SK-N-SH treated with all-trans-retinoic acid at 6 μM for 48 hours (cell line): Measurements from ENCODE around the gene DNAJC3.

Experiments used
- CREB5 ChIP-seq: fragments of 250-450 bp; sonication (Bioruptor Pico); IDR thresholded peaks from 2 replicates; pipeline ENCODE4 v1.5.1; 2020; ENCODE audit warnings: low read depth, mild to moderate bottlenecking, moderate library complexity
- CSRNP3 ChIP-seq: fragments of 250-450 bp; sonication (Bioruptor Pico); IDR thresholded peaks from 2 replicates; pipeline ENCODE4 v1.5.1; 2021; ENCODE audit warnings: mild to moderate bottlenecking, moderate library complexity
- GLIS3 ChIP-seq: fragments of 250-450 bp; sonication (Bioruptor Pico); IDR thresholded peaks from 2 replicates; pipeline ENCODE4 v1.5.0; 2020; ENCODE audit warnings: mild to moderate bottlenecking, moderate library complexity
- OSR1 ChIP-seq: fragments of 250-450 bp; sonication (Bioruptor Pico); IDR thresholded peaks from 2 replicates; pipeline ENCODE4 v1.8.0; 2022; ENCODE audit warnings: moderate library complexity, mild to moderate bottlenecking, inconsistent platforms
- PATZ1 ChIP-seq: fragments of 250-450 bp; sonication (Bioruptor Pico); IDR thresholded peaks from 2 replicates; pipeline ENCODE4 v1.8.0; 2020; ENCODE audit warnings: mild to moderate bottlenecking, moderate library complexity, borderline replicate concordance
- POU6F1 ChIP-seq: fragments of 250-450 bp; sonication (Bioruptor Pico); IDR thresholded peaks from 2 replicates; pipeline ENCODE4 v1.8.0; 2021; ENCODE audit warnings: low read depth, mild to moderate bottlenecking, moderate library complexity, borderline replicate concordance
- RARB ChIP-seq: fragments of 250-450 bp; sonication (Bioruptor Pico); IDR thresholded peaks from 2 replicates; pipeline ENCODE4 v1.8.0; 2021; ENCODE audit warnings: mild to moderate bottlenecking, moderate library complexity
- SNAI2 ChIP-seq: fragments of 250-450 bp; sonication (Bioruptor Pico); IDR thresholded peaks from 2 replicates; pipeline ENCODE4 v1.5.0; 2020; ENCODE audit warnings: mild to moderate bottlenecking, moderate library complexity
- TSHZ2 ChIP-seq: fragments of 250-450 bp; sonication (Bioruptor Pico); IDR thresholded peaks from 2 replicates; pipeline ENCODE4 v1.5.0; 2020; ENCODE audit warnings: mild to moderate bottlenecking, moderate library complexity
- ZFP3 ChIP-seq: fragments of 250-450 bp; sonication (Bioruptor Pico); IDR thresholded peaks from 2 replicates; pipeline ENCODE4 v1.5.0; 2020; ENCODE audit warnings: mild to moderate bottlenecking, moderate library complexity
- ZFP30 ChIP-seq: fragments of 450-650 bp; formaldehyde crosslinking; IDR thresholded peaks from 2 replicates; pipeline ENCODE4 v1.5.0; 2022; ENCODE audit warnings: mild to moderate bottlenecking, moderate library complexity
- ZNF8 ChIP-seq: fragments of 450-650 bp; formaldehyde crosslinking; IDR thresholded peaks from 2 replicates; pipeline ENCODE4 v1.5.0; 2020; ENCODE audit warnings: mild to moderate bottlenecking, moderate library complexity

- TF ChIP-seq ZNF8 (CRISPR knock-in tag), result no peak
- no peak for TF ChIP-seq ZFP3 (CRISPR knock-in tag)
- TF ChIP-seq PATZ1 (CRISPR knock-in tag), result no peak
- TF ChIP-seq GLIS3, result no peak
- TF ChIP-seq SNAI2, result no peak
- TF ChIP-seq TSHZ2 (CRISPR knock-in tag), result no peak
- no peak for TF ChIP-seq POU6F1
- no peak for TF ChIP-seq CSRNP3
- no peak for TF ChIP-seq RARB (CRISPR knock-in tag)
- no peak for TF ChIP-seq CREB5 (CRISPR knock-in tag)
- no peak for TF ChIP-seq OSR1
- no peak for TF ChIP-seq ZFP30 (CRISPR knock-in tag)
Measured at GRCh38 chr13:95678967-95679366, 2.0 kb downstream of the DNAJC3 start.
